HK-2 (cell line): ENCODE measurements around the gene GPX2.
"Not testable (repeated sequence)": the region's sequence is repeated elsewhere in the genome, so short reads cannot be mapped to it uniquely, and the experiment has no call there.

Experiments
- DNase-seq: peaks from one replicate; pipeline ENCODE4 v3.0.0-alpha.2; 2018; ENCODE audit not compliant: unreplicated experiment

The GPX2 gene

DNA sequence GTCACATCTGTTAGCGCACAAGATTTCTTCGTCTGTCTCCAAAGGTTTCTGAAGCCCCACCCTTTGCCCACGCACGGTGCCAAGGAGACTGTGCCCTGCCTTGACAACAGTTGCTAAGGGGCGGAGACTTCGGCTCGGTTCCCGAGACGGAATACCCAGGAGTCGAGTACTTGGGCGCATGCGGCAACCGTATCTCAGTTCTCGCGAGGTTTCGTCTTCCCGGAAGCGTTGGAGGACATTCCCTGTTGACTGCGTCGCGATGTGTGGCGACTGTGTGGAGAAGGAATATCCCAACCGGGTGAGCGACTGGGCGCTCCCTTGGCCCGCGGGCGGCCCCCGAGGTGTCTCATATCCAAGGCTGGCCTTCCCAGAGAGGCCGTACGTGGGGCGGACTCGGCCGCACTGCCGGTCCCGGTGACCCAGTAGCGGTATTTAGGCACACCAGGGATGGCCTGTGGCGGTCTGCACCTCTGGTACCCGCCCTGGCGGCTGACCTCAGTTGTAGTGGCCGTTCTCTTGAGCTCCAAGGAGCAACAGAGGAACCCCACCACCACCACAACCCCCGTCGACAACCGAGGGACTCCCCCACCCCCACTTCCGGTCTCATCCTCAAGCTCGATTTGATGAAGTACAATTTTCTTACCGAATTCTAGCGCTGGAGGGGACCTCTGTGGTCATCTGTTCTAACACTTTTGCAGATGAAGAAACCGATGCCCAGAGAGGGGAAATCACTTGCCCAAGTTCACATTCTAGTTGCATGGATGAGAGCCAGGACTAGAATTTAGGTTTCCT, 28.1 kb downstream of the GPX2 start, which contains the start of gene CHURC1:
TSS of gene CHURC1 (plus strand) at position 219 of the 792 bp plus-strand sequence. CDS start at position 260, 41 bp downstream.
- peak; percentile 95 for DNase-seq

DNA sequence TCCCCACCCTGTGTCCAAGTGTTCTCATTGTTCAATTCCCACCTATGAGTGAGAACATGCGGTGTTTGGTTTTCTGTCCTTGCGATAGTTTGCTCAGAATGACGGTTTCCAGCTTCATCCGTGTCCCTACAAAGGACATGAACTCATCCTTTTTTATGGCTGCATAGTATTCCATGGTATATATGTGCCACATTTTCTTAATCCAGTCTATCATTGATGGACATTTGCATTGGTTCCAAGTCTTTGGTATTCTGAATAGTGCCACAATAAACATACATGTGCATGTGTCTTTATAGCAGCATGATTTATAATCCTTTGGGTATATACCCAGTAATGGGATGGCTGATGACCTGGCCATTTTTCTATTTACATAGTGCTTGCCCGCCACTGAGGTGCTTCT, 29.1 kb downstream of the GPX2 start:
- DNase-seq: not testable (repeated sequence)

GRCh38 chr14:64912261-64912660, 30.3 kb downstream of the GPX2 start:
- no peak for DNase-seq

DNA sequence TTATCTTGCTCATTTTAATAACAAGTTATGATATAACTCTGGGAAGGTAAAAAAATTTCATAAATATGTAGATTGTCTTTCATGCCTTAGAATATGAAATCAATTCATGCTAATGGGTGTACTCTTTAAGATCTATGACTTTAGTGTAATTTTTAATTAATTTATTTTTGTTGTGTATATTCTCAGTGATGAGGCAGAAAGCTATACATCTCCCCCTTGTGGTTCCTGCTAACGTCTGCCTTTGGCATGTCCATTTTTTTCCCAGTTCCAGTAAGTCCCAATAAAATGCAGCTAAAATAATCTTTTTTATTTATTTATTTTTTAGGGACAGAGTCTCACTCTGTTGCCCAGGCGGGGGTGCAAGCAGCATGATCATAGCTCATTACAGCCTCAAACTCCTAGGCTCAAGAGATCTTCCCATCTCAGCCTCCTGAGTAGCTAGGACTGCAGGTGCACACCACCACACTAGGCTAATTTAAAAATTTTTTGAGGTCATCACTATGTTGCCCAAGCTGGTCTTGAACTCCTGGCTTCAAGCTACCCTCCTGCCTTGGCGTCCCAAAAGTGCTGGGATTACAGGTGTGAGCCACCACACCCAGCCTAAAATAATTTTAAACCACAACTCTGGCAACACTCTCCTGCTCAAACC, 31.6 kb downstream of the GPX2 start:
- DNase-seq: no peak

DNA sequence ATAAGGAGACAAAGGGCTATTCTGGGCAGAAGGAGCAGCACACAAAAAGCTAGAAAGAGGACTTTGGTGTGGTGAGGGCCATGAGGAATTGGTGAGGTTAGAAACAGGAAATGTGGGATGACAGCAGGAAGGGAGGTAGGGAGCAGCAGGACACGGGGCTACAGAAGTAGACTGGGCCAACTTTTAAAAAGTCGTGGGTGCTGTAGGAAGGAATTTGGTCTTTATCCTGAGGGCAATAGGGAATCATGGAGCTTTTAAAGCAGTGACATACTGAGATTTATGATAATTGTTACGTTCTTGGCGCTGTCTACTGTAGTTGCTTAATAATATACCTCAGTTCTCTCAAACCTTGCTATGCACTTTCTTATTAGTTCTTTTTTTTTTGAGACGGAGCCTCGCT, 36.5 kb downstream of the GPX2 start:
- no peak for DNase-seq

DNA sequence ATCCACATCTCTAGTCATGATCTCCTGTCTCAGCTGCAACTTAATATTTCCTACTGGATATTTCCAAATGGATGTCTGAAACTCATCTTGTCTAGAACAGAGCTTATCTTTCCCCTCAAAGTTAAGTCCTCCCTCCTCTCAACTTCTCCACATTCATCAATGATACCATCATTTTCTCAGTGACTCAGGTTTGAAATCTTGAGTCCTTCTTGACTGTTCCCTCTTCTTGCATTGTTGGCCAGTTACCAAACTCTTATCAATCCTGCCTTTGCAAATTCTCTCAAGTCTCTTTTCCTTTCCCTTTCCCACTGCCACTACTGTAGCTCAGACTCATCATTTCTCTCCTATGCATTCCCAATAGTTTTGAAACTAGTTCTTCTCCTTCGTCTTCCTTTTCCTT, 42.6 kb downstream of the GPX2 start:
- DNase-seq: no peak

DNA sequence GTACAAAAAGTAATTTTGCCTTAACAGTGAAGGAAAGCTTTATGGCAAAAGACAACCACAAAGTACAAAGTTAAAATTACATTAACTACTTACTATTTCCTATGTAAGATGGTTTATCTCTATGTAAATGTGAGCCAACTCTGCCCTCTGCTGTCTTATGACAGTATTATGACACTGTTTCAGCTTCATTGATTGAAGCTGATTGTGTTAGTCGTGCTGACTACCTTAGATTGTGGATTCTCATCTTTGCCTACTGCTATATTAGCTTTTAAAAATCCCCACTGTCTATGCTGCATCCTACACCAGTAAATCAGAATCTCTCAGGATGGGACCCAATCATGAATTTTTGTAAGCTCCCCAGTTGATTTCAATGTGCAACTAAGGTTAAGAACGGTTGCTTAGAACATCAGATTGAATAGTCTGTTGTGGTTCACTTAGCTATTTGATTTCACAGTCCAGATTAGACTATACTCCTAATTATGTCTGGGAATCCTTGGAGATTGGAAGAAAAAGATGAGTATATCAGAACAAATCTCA, 50.6 kb downstream of the GPX2 start:
- DNase-seq: no peak

- DNase-seq: no peak
These were observed 51.2 kb downstream of the GPX2 start for GRCh38 chr14:64891173-64891838.

DNA sequence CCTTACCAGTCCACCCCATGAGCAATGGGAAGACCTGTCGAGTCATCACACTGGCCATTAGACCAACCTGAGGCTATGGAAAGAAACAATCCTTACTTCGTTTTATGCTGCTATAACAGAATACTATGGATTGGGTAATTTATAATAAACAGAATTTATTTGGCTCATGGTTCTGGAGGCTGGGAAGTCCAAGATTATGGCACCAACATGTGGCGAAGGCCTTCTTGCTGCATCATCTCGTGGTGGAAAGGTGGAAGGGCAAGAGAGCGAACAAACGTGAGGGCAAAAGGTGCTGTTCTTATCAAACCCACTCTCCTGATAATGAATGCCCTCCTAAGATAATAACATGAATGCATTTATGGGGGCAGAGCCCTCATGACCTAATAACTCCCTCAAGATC, 53.2 kb downstream of the GPX2 start:
- DNase-seq: no peak
